GM18505 (cell line): Measurements from ENCODE around the gene ARHGEF6.

Experiments used
- ATAC-seq: cut with Tn5 transposase; IDR thresholded peaks from one replicate; pipeline ENCODE4 v1.9.1; 2021; ENCODE audit not compliant: unreplicated experiment
- POLR2A ChIP-seq: IDR thresholded peaks from 4 replicates; pipeline ENCODE4 v1.6.1; 2011; ENCODE audit warnings: borderline replicate concordance; ENCODE audit not compliant: insufficient read depth, insufficient read length; ENCODE audit errors: extremely low read depth

ARHGEF6 gene

DNA sequence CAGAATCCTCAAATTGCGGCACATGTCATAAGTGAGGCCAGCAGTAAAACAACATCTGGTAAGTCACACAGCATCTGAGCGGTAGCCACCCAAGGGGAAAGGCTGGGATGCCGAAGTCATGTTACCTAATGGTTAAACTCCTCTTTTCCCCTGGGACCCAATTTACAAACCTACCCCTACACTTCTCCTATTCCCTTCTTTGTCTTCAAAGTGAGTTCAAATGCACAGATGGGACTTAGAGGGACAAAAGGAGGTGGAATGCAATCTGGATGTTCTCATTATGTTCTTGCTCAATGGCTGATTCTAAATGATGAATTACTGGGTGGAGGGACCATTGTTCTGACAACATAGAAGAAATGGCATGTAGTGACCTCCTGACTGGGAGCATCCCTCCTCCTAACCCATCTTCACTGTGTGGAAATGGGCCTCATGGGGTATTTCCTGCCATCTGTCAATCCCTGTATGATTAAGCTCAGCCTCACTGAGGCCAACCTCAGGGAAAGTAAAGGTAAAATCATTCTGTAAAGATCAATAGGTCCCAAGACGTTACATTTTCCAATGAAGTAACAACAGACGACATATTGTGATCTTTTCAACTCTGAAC lies 124.3 kb downstream of the ARHGEF6 start:
- no peak for ATAC-seq
- no peak for TF ChIP-seq POLR2A

DNA sequence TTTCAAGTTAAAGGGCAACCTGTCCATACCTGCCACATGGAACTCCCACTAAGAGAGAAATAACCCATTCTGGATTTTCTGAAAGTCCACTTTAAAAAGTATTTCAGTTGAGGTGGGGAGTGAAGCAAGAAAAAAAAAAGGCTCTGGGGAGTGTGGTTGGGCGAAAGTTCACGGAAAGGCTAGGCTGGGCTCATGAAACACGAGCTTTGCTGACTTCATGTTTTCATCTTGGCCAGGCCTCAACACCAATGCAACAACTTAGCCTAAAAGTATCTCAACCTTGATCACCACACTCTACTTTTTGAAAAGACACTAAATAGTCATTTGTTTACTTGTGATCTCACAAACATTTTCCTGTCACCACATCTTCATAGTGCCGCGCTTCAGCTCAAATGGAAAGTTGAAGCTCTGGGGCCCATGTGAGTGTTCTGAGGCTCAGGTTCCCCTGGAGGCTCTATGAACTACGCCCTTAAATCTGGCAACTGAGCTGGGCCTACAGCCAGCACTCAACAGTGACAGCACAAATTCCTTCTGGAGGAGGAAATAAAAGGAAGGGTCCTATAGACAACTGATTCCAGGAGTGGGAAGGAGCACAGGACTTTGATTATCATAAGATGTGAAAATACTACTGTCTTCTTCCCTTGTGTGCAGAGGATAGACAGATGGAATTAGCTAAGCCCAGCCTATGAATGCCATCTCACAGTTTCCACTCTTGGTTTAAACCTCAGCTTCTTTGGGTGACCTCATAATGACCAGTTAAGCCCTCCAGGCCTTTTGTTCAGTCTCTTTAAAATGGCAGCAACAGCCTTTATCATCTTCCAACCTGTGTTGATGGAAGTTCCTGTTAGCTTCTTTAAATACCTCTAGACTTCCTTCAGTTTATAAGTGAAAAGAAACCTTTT lies 127.7 kb downstream of the ARHGEF6 start:
- no peak for ATAC-seq
- TF ChIP-seq POLR2A = no peak

DNA sequence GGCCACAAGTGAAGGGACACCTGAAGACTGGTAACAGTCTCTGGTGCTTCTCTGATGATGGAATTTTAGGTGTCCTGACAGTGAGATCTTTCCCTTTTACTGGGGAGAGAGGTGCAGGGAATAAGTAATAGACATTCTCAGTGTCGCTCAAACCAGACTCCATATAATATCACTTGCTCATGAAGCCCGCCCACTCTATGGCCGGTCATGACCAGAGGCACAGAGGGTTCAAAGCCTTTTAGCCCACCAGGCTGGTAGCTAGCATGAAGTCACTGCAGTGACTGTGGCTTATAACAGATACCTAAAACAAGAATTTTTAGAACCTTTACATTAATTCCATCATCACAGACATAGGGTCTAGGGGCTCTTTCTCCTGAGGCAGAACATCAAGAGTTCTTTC lies 129.9 kb downstream of the ARHGEF6 start:
- no peak for TF ChIP-seq POLR2A
- ATAC-seq = no peak

DNA sequence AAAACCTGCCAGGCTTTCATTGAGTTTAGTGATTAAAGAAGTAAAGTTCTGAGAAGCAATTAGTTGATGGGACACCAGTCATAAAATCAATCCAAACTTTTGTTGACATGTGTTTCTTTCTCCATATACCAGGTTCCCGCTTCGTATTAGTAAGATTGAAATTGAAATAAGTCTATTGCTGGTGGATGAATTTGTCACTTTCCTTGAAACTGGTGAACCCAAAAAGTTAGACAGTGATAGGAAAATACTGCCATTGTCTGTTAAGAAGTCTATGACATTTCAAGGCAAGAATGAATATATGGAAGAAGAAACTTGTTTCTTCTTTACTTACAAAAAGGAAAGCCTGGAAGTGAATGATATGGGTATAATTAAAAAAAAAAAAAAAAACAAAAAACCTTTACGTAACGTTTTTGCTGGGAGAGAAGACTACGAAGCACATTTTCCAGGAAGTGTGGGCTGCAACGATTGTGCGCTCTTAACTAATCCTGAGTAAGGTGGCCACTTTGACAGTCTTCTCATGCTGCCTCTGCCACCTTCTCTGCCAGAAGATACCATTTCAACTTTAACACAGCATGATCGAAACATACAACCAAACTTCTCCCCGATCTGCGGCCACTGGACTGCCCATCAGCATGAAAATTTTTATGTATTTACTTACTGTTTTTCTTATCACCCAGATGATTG lies 132.9 kb downstream of the ARHGEF6 start, which contains the start of gene CD40LG:
Gene CD40LG, plus strand, starts transcription at position 482 of the 684 bp plus-strand sequence. Its CDS starts 91 bp downstream, at position 573.
- no peak for TF ChIP-seq POLR2A
- ATAC-seq = no peak

DNA sequence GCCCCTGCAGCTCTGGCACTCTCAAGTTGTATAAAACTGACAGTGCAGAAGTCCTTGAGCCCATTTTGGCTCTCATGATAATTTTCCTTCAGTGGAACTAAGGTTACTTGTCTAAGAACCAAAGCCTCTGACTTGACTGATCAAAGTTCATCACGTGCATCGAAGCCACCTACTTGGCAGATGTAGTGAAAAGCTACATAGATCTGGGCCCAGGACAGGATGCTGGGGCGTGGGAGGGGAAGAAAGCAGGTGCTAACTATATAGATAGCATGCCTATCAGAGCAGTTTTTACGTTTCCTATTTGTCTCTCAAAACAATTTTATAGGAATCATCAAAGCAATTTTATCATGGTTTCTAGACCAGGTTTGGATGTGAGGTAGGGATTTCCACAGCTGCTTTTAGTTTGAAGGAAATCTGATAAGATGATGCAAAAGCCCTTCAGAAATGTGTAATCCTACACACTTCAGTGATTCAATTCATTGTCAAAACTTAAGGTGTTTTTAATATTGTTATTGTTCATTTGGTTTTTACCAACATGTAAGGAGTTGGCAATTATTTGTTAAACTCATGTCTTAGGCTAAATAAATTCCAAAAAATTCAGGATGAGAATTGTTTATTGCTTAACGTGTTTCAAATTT lies 134.0 kb downstream of the ARHGEF6 start:
- no peak for TF ChIP-seq POLR2A
- no peak for ATAC-seq

DNA sequence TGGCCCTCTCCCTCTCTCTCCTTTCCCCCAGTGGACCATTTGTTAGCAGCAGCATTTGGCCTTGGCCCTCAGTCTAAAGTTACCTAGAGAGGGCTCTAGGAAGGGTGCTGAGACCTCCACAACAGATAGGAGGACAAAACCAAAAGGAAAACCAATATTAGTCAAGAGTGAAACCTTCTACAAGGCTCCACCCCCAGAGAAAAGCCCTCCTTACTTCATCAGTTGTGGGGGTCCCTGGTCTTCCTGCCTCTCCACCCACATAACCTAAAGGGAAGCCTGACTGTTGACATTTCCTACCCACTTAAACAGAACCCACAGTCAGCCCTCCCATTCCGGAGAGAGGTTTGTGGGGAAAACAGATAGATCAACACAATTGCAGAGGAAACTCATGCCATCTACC lies 137.5 kb downstream of the ARHGEF6 start:
- no peak for TF ChIP-seq POLR2A
- ATAC-seq = no peak

DNA sequence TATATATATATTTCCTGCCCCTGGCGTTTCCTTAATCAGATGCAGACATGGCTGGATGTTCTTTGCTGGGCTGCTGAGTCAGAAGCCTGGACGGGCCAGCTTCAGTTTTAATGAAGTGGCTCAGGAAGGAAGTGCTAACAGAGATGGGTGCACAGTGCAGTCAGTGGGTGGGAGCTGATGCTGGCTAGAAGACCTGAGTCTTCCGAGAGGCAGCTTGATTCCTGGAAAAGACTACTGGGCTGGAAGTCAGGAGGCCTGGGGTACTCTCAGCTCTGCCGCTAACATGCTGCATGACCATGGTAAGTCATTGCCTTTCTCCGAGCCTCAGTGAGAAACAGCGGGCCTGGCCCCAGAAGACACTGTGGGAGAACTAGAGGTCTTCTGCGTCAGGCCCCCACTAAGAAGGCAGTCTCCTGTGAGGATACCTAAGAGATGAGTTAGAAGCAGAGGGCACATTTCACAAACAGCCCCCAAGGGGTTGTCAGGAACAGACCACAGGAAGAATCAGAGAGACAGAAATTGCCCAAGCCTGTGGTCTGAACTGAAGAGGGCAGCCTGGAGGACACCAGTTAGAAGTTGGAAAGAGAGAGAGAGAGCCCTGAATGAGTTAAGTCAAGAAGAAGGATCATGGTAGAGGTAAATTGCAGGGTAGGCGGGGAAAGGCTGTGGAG lies 141.1 kb downstream of the ARHGEF6 start:
- ATAC-seq = no peak
- TF ChIP-seq POLR2A = no peak

DNA sequence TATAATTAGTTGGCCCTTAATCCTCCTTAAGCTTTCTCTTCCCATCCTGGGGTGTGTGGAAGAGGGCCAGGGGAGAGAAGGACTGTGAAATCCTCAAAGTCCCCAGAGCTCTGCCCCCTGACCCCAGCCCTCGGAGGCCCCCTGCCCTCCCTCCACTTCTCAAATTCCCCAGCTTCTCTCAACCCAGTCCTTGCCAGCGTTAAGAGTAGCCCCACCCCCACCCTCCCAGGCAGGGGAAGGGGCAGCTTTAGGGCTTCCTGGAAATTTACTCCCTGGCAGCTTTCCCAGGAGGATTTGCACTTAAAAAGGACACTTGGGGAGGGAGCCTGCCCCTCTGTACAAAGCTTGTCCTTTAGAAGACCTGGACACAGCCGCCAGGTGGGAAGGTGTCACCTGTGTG lies 144.6 kb downstream of the ARHGEF6 start:
- no peak for ATAC-seq
- TF ChIP-seq POLR2A = no peak

DNA sequence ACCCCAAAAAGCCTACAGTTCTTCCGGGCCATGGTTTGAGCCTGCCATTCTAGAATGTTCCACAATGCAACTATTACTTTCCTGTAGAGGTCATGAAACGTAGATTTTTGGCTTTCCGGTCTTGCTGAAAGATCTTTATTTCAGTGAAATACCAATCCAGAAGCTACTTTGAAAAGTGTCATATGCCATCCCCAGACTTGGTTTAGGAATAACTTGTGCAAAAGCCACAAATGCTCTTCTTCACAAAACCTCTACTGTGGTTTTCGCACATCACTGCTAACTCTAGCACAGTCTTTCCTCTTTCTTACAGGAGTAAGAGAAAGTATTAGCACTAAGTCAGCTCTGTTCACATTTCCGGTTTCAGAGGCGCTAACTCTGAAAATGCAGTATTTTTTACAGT lies 145.5 kb downstream of the ARHGEF6 start:
- ATAC-seq = peak; percentile 56
- TF ChIP-seq POLR2A = no peak

DNA sequence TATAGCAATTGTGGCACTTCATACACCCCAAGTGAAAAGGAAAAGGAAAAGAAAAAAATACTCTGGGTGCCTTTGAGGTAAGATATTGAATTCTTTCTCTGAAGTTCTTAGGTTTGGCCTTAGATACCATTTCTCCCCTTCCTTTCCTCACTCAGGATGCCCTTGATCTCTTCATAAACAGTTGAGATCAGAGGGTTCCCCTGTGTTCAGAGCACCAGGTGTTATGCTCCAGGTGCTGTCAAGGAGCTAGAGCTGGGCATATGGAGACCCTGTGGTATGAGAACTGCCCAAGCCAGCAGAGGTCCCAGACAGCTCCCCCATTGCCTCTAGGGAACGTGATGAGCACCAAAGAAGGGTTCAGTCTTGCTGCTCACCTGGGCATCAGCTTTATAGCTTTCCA lies 149.9 kb downstream of the ARHGEF6 start:
- ATAC-seq = no peak
- TF ChIP-seq POLR2A = no peak

DNA sequence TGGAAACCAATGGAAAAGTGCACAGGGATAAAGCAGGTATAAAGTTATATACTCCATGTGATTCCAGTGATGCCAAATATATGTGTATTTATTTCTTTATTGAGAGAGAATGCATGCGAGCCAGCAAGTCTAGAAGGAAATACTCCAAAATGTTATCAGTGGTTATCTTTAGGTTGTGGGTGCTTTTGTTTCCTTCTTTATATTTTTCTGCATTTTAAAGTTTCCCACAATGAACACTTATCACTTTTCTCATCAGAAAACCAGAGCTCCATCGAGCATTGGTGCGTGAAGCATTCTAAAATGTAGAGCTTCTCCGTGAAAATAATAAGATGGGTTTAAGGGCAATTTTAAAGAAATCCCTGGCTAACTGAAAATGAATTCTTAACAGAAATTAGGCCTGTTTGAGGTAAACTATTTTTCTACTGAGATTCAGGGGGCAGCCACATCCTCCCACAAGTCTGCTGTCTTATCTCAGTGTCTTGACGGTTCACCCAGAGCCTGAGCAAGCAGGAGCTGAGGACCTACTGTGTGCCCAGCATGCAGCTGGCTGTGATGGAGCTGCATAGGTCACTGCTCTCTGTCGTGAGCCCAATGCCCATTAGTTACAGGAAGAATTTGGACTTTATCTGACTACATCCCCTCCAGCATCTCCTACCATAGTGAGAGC lies 151.5 kb downstream of the ARHGEF6 start:
- ATAC-seq = no peak
- TF ChIP-seq POLR2A = no peak

DNA sequence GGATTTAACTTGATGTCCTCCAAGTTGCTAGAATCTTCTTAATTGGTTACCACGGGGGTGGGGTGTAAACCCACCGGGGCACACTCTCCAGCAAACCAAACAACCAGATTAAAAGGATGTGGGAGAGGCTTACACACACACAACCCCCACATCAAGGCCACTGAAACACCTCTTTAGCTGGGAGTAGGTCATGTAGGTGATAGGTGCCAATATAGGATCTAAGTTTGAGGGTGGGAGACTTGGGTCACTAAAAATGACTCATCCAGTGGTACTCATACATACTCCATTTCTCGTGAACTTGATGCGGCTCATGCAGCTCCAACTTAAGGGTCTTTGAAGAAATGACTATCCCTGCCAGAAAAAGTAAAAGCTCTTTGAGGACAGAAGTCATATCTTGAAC lies 153.3 kb downstream of the ARHGEF6 start:
- no peak for ATAC-seq
- no peak for TF ChIP-seq POLR2A
